DMS153 treated with DMSO at 0.1 percent for 48 hours (cell line): ENCODE measurements around the gene DEFB124.
"Not testable (repeated sequence)": the region's sequence is repeated elsewhere in the genome, so short reads cannot be mapped to it uniquely, and the experiment has no call there.

Experiments used
- DNase-seq: peaks from one replicate; lab custom pipeline; 2025; ENCODE audit not compliant: unreplicated experiment; lab: John Stamatoyannopoulos, UW

DEFB124 gene

DNA sequence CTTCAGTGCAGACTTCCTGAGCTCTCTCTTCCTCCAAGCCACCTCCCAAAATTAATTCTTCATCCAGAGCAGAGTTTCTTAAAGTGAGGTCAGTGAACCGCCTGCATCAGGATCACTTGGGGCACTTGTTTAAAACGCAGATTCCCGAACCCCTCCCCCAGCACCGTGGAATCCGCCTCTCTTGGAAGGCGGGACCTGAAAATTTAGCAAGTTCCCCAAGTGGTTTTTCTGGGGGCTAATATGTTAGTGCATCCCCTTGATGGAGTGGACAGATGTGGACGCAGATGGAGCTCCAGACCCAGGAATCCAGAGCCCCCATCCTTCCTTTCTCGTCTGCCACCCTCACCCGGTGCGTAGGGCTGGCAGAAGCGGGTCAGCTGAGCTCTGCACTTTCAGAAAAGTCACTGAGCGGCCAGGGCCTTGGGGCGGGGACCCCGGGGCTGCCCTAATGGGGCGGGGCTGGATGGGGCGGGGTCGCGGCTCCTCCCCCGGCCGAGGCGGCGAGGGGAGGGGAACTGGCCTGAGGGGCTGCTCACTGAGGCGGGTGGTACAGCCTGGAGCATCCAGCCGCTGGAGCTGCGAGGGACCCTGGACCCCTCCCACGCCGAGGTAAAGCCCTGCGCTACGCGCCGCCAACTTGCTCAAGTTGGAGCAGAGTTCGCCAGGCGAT is at the start of gene DEFB124, which contains the start of gene REM1:
Gene DEFB124, minus strand, starts transcription at position 370 of the 670 bp plus-strand sequence. CDS start 2,114 bp downstream, outside the sequence.
Gene REM1, plus strand, starts transcription at position 531 of the 670 bp plus-strand sequence. CDS start 1,158 bp downstream, outside the sequence.
- DNase-seq: no peak

- no peak for DNase-seq
Observed at GRCh38 chr20:31523361-31524283, 48.7 kb upstream of the DEFB124 start.

GRCh38 chr20:31522731-31523130 is 47.8 kb upstream of the DEFB124 start:
- DNase-seq: no peak

GRCh38 chr20:31521267-31521666 is 46.3 kb upstream of the DEFB124 start:
- DNase-seq: not testable (repeated sequence)

GRCh38 chr20:31517373-31517772 is 42.4 kb upstream of the DEFB124 start:
- no peak for DNase-seq

- DNase-seq: no peak
Observed at GRCh38 chr20:31516651-31517050, 41.7 kb upstream of the DEFB124 start.

DNA sequence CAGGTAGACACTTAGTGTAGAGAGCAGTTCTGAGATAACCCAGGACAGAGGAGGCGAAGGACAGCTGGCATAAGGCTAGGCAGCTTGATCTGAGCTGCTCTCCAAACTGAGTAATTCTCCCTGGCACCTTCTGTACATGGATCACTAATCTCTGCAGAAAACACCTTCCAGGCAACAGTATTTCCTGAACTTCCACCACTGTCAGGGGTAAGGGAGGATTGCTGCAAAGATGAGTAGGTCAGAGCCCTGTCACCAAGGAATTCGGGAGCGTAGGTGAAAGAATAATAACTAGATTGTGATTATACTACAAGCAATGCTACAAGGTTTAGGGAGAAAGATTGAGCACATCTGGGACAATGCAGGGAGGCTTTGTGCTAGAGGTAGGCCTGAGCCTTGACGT is 41.2 kb upstream of the DEFB124 start:
- no peak for DNase-seq

- DNase-seq: no peak
Observed at GRCh38 chr20:31515775-31516107, 40.8 kb upstream of the DEFB124 start.

GRCh38 chr20:31515072-31515774 is 40.3 kb upstream of the DEFB124 start:
- DNase-seq: no peak

GRCh38 chr20:31514154-31515071 is 39.5 kb upstream of the DEFB124 start, which contains the start of gene HM13:
TSS of gene HM13 (plus strand) at chr20:31514442. CDS start at chr20:31514552, 110 bp downstream.
- peak; percentile 81 for DNase-seq

DNA sequence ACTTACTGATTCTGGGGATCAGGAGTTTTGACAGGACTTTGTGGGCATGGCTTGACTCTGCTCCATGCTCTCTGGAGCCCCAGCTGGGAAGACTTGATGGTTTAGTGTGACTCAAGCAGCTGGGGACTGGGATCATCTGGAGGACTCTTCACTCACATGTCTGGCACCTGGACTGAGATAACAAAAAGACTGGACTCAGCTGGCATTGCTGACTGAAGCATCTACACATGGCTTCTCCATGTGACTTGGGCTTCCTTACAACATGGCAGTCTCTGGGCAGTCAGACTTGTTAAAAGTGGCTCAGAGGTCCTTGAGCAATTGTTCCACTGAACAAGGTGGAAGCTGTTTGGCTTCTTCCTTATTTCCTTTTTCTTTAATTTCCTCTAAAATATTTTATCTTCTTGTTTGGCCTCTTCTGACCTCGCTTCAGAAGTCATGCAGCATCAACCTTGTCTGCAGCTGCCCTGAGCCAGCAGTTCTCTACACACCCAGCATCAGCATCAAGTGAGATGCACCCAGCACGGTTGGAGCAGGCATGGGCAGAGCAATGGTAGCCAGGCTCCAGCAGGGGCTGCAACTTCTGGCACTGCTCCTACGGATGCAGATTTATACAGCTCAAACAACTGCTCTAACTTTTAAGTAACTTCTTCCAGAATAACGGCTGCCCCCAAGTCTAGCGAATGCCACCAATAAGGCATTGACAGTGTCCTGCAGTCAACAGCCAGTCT is 33.8 kb upstream of the DEFB124 start:
- DNase-seq: no peak

- DNase-seq: no peak
Observed at GRCh38 chr20:31505903-31506302, 31.0 kb upstream of the DEFB124 start.

- DNase-seq: peak; percentile 27
Observed at GRCh38 chr20:31502884-31503673, 28.2 kb upstream of the DEFB124 start.

DNA sequence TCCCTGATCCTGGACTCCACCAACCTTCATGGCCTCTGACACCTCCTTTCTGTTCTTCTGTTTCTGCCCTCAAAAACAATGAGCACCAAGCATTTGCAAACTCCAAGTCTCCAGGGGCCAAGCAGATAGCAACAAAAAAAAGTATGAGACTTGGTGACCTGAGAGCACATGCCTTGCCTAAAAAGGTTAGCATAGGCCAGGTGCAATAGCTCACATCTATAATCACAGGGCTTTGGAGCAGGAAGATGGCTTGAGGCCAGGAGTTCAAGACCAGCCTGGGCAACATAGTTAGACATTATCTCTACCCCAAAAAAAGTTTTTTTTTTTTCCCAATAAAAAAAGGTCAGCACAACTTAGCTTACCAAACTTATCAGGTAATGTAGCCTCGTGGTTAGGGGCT is 25.6 kb upstream of the DEFB124 start:
- no peak for DNase-seq

GRCh38 chr20:31497838-31498540 is 23.1 kb upstream of the DEFB124 start:
- DNase-seq: no peak

GRCh38 chr20:31496761-31497295 is 21.9 kb upstream of the DEFB124 start:
- DNase-seq: no peak

DNA sequence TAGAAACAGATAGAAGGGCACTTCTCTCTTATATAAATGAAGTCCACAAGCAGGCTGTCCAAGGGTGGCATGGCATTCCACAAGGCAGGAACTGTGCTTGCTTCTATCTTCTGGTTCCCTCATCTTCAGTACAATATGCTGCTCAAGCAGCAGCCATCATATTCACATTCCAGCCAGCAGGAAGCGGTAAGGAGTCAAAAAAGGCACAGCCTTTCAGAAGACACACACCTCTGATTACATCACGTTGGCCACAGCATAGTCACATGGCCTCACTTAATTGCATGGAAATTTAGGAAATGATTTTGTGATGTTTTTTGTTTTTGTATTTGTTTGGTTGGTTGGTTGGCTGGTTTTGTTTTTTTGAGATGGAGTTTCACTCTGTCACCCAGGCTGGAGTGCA is 19.2 kb upstream of the DEFB124 start:
- DNase-seq: no peak

DNA sequence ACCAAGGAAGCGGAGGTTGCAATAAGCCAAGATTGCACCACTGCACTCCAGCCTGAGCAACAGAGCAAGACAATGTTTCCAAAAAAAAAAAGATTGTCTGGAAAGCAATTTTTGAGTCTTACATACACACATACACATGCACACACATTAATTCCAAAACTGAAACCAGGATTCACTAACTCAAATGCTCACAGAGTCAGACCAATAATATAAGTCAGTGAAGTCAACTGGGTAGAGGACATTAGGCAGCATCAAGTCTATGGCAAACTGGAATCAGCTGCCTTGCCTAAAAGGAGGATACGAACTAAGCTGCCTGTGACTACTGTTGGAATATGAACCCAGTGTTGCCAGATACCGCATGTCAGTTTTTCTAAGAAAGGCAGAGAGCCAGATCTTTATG is 15.8 kb upstream of the DEFB124 start:
- no peak for DNase-seq
